Mesothelial cell of epicardium (in vitro differentiated cells): ENCODE measurements around the gene PC. TPM values are rescaled to one million over a fixed set of nuclear protein-coding genes. Genes with fewer than 3 reads are reported as not detected.

Experiments
- DNase-seq, 2 experiments: peaks; one replicate each; pipeline ENCODE4 v3.0.0; 2021; ENCODE audit warnings: low spot score in 2 of 2; ENCODE audit not compliant: unreplicated experiment in 2 of 2
- H3K27ac Mint-ChIP-seq: 2 replicates; pipeline ENCODE4 v1.8.0; 2021; ENCODE audit warnings: mixed read lengths
- H3K27me3 Mint-ChIP-seq: 2 replicates; pipeline ENCODE4 v1.8.0; 2021; ENCODE audit warnings: low read depth, mixed read lengths
- H3K36me3 Mint-ChIP-seq: 2 replicates; pipeline ENCODE4 v1.8.0; 2021; ENCODE audit warnings: mixed read lengths
- H3K4me1 Mint-ChIP-seq: 2 replicates; pipeline ENCODE4 v1.8.0; 2021; ENCODE audit warnings: mixed read lengths
- H3K4me3 Mint-ChIP-seq: 2 replicates; pipeline ENCODE4 v1.8.0; 2021; ENCODE audit warnings: mild to moderate bottlenecking, moderate library complexity, mixed read lengths
- H3K9me3 Mint-ChIP-seq: 2 replicates; pipeline ENCODE4 v1.8.0; 2021; ENCODE audit warnings: mixed read lengths
- total RNA-seq: library from RNA; stranded (reverse); gene quantifications from 3 replicates; pipeline ENCODE4 v1.2.1, GENCODE V29; 2021
- TF ChIP-seq, protein P1 (sequence below): fragments of 200-600 bp; sonication (generic); IDR thresholded peaks from one replicate; pipeline ENCODE4 v1.5.0; 2021; ENCODE audit warnings: antibody characterized with exemption; ENCODE audit not compliant: unreplicated experiment

PC gene
- total RNA-seq, 1 donor from 2014 or later, result 9.5 TPM

DNA sequence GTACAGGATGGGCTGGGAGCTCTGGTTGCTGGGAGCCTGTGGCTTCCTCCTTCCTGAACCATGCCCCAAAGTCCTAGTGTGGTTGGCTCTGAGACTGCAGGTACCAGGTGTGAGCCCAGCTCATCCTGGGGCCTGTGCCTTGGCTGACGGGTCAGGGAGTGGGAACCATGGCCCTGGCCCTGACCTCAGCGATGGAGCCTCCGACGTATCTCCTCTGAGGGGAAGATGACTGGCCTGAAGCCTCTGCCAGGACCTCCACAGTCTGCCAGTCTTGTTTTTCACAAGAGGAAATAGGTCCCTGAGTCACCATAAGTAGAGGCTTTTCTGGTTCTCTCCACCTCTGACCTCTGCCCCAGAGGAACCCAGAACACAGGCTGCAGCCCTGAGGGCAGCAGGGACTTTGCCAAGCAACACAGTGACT lies 111.5 kb downstream of the PC start:
- Mint-ChIP-seq H3K4me3 (no peak overlapping the region), H3K27me3 (no peaks in the 10 kb centered on the region), H3K27ac (no peak overlapping the region), H3K9me3 (no peaks in the 10 kb centered on the region), H3K36me3 (peaks cover 3% of the 10 kb centered on the region), H3K4me1 (peaks cover 23% of the 10 kb centered on the region)
- no peak for DNase-seq
- TF ChIP-seq, protein P1, sequence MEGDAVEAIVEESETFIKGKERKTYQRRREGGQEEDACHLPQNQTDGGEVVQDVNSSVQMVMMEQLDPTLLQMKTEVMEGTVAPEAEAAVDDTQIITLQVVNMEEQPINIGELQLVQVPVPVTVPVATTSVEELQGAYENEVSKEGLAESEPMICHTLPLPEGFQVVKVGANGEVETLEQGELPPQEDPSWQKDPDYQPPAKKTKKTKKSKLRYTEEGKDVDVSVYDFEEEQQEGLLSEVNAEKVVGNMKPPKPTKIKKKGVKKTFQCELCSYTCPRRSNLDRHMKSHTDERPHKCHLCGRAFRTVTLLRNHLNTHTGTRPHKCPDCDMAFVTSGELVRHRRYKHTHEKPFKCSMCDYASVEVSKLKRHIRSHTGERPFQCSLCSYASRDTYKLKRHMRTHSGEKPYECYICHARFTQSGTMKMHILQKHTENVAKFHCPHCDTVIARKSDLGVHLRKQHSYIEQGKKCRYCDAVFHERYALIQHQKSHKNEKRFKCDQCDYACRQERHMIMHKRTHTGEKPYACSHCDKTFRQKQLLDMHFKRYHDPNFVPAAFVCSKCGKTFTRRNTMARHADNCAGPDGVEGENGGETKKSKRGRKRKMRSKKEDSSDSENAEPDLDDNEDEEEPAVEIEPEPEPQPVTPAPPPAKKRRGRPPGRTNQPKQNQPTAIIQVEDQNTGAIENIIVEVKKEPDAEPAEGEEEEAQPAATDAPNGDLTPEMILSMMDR, result no peak

DNA sequence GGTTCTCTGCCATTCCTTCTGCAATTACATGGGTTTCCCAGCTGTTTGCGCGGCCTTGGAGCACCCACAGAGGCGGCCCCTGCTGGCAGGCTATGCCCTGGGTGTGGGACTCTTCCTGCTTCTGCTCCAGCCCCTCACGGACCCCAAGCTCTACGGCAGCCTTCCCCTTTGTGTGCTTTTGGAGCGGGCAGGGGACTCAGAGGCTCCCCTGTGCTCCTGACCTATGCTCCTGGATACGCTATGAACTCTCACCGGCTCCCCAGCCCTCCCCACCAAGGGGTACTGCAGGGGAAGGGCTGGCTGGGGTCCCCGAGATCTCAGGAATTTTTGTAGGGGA lies 112.3 kb downstream of the PC start:
- Mint-ChIP-seq H3K27me3 (no peaks in the 10 kb centered on the region), H3K36me3 (peaks cover 3% of the 10 kb centered on the region), H3K27ac (no peak overlapping the region), H3K9me3 (no peaks in the 10 kb centered on the region), H3K4me1 (peaks cover 23% of the 10 kb centered on the region), H3K4me3 (peak overlapping the region; percentile 86)
- DNase-seq, result no peak
- TF ChIP-seq, protein P1, result no peak

DNA sequence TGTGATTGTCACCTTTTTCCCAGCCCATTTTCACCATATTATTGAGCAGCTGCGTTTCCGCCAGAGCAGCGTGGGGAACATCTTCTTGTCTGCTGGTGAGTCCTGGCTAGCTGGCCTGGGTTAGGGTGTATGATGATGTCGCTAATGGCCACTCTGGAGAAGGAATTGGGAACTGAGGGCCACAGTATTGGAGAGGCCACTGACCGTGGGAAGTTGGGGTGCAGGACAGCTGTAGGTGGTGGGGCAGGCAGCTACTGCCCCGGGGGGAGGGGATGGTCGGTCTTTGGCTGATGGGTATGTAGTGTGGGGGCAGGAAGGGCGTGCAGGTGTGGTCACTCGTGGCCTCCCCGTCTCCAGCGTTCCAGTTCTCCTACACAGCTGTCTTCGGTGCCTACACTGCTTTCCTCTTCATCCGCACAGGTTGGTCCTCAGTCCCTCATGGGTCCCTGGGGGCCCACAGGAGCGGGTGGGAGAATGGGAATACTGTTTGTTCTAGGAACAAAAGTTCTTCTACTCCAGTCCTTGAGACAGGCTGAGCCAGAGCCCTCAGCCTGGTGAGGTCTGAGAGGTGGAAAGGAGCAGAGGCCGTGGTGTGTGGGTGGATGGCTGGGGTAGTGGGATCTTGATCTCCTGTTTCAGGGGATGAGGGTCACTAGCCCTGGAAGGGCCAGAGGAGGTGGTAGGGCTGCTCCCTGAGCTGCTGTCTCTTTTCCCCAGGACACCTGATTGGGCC lies 112.9 kb downstream of the PC start:
- H3K27me3 Mint-ChIP-seq, result no peaks in the 10 kb centered on the region
- peak overlapping the region; percentile 94 for H3K27ac Mint-ChIP-seq
- DNase-seq, result no peak
- TF ChIP-seq, protein P1, result no peak
- peaks cover 3% of the 10 kb centered on the region for H3K36me3 Mint-ChIP-seq
- peaks cover 23% of the 10 kb centered on the region for H3K4me1 Mint-ChIP-seq
- H3K9me3 Mint-ChIP-seq, result no peaks in the 10 kb centered on the region
- H3K4me3 Mint-ChIP-seq, result peak overlapping the region; percentile 86

DNA sequence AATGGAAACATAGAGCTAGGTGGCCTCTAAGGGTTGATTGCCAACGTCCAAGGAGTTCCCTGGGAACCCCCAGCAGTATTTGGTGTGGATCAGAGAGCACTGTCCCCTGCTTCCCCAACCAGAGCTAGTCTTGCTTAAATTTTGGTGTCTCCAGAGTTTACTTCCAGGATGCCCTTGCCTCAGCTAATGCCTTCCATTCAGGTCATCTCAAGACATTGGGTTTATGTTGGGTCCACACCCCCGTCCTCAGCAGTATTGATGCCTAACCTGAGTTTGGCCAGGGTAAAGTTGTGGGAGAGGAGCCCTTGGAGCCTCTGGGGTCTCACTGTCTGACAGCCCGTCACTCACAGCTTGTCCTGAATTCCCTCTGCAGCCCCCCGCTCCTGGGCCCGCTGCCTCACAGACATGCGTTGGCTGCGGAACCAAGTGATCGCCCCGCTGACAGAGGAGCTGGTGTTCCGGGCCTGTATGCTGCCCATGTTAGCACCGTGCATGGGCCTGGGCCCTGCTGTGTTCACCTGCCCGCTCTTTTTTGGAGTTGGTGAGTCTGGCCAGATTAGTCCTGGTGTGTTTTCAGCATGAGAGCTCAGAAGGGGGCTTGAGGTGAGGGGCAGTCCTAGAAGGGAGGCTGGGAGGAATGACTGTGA lies 113.6 kb downstream of the PC start:
- H3K9me3 Mint-ChIP-seq, result no peaks in the 10 kb centered on the region
- peak overlapping the region; percentile 86 for H3K4me3 Mint-ChIP-seq
- H3K4me1 Mint-ChIP-seq, result peaks cover 23% of the 10 kb centered on the region
- peaks cover 3% of the 10 kb centered on the region for H3K36me3 Mint-ChIP-seq
- TF ChIP-seq, protein P1, result no peak
- peak overlapping the region; percentile 94 for H3K27ac Mint-ChIP-seq
- H3K27me3 Mint-ChIP-seq, result no peaks in the 10 kb centered on the region
- no peak for DNase-seq

DNA sequence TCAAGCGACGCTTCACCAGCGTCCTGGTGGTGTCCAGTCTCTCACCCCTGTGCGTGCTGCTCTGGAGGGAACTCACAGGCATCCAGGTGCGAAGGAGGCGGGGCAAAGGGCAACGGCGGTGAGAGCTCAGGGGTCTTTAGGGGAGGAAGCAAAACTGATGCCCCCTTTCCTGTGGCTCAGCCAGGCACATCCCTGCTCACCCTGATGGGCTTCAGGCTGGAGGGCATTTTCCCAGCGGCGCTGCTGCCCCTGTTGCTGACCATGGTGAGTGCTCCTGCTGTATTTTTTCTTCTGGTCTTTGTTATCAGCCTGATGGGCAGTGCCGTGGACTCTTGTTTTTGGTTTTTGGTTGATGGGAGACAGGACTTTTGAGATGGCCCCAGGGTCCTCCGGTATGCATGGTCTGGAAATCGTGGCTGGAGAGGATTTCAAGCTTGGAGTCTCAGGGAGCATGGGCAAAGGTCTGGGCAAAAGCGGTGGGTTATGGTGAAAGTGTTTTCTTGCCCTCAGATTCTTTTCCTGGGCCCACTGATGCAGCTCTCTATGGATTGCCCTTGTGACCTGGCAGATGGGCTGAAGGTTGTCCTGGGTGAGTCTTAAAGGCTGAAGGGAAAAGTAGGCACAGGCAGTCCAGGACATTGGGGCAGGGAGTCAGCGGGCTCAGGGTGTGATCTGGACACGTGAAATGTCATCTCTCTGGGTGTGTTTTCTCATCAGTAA lies 114.2 kb downstream of the PC start:
- peak overlapping the region; percentile 86 for H3K4me3 Mint-ChIP-seq
- no peaks in the 10 kb centered on the region for H3K27me3 Mint-ChIP-seq
- peak overlapping the region; percentile 94 for H3K27ac Mint-ChIP-seq
- H3K4me1 Mint-ChIP-seq, result peaks cover 23% of the 10 kb centered on the region
- no peak for DNase-seq
- H3K36me3 Mint-ChIP-seq, result peaks cover 3% of the 10 kb centered on the region
- H3K9me3 Mint-ChIP-seq, result no peaks in the 10 kb centered on the region
- TF ChIP-seq, protein P1, result no peak
